AG10803 (cell line): ENCODE measurements around the gene DCXR.

Experiments used
- DNase-seq: peaks from one replicate; pipeline ENCODE4 v3.0.0; 2010; ENCODE audit warnings: low read depth
- H3K4me3 ChIP-seq: 2 replicates; pipeline ENCODE4 v1.5.1; 2011; ENCODE audit warnings: mild to moderate bottlenecking, low read length, control low read depth
- TF ChIP-seq, protein P1 (sequence below): conservative IDR thresholded peaks from 2 replicates; pipeline ENCODE4 v1.5.1; 2011; ENCODE audit warnings: mild to moderate bottlenecking, low read length, control low read depth, inconsistent platforms

Gene DCXR

DNA sequence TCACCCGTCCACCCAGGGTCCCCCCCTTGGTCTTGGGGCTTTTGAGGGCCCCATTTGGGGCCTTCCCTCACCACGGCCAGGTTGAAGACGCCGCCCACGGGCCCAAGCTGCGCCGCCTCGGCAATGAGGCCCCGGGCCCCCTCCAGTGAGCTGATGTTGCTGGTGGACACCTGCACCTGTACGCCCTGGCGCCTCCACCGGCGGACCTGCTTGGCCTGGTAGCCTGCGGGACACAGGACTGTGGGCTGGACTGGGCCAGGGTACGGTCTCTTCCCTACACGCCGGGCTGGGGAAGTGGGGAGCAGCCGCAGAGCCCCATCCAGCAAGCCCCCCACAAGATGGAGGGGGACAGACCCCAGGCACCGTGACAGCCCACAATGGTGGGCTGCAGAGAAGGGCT is 45.0 kb upstream of the DCXR start:
- TF ChIP-seq, protein P1, sequence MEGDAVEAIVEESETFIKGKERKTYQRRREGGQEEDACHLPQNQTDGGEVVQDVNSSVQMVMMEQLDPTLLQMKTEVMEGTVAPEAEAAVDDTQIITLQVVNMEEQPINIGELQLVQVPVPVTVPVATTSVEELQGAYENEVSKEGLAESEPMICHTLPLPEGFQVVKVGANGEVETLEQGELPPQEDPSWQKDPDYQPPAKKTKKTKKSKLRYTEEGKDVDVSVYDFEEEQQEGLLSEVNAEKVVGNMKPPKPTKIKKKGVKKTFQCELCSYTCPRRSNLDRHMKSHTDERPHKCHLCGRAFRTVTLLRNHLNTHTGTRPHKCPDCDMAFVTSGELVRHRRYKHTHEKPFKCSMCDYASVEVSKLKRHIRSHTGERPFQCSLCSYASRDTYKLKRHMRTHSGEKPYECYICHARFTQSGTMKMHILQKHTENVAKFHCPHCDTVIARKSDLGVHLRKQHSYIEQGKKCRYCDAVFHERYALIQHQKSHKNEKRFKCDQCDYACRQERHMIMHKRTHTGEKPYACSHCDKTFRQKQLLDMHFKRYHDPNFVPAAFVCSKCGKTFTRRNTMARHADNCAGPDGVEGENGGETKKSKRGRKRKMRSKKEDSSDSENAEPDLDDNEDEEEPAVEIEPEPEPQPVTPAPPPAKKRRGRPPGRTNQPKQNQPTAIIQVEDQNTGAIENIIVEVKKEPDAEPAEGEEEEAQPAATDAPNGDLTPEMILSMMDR = no peak
- H3K4me3 ChIP-seq = no peak overlapping the region
- no peak for DNase-seq

DNA sequence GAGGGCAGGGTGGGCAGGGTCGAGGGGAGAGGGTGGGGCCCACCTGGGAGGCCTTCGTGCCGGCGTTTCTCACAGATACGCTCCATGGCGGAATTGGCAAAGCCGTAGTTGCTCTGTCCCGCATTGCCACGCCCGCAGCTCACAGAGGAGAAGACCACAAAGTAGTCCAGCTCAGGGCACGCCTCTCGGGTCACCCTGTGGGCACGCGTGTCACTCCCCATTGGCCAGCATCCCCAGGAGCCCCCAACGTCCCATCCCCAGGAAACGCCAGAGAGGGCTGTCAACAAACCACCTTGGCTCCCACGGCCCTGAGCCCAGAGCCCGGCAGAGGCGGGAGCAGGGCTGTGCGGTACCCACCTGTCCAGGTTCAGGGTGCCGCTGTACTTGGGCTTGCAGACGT is 44.5 kb upstream of the DCXR start:
- TF ChIP-seq, protein P1 = no peak
- no peak for DNase-seq
- H3K4me3 ChIP-seq = no peak overlapping the region

DNA sequence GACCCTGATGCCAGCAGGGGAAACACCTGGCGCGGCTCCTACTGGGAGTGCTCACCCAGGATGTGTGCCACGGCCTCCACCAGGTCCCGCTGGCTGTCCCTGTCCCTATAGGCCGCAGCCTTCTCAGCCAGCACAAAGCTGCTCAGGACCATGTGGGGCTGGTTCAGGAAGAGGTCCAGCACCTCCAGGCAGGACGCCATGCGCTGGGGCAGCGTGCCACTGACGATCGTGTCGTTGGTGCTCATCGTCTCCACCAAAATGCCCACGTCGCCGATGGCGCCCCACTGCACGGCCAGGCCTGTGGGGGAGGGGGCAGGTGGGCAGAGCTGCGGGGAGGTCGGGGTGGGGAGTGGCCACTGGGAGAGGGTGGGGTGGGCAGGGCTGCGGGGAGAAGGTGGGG is 44.0 kb upstream of the DCXR start:
- TF ChIP-seq, protein P1 = no peak
- no peak overlapping the region for H3K4me3 ChIP-seq
- no peak for DNase-seq

DNA sequence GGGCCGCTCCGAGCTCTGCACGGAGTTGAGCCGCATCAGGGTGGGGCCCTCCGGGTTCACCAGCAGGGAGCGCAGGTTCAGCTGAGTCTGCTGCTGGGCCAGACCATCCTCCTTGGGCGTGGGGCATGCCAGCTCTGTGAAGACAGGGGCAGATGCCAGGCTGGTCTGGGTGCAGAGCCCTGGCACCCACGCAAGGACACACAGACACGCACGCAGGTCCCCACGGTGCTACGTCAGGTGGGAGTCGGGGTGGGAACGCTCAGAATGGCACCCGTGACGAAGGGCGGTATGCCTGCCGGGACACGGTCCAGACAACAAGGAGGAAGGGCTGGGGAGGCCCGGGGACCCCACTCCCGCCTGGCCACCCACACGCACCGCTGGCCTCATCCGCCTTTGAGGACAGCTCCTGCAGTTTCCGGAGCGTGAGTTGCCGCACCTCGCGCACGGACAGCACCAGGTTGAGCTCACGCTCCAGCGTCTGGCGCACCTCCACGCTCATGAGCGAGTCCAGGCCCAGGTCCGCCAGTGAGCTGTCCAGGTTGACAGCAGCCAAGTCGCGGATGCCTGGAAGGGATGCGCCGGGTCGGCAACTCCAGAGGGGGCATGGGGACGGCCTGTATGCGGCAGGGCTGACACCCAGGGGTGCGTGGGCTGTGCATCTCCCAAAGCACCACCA is 43.4 kb upstream of the DCXR start:
- TF ChIP-seq, protein P1 = no peak
- H3K4me3 ChIP-seq = no peak overlapping the region
- no peak for DNase-seq

DNA sequence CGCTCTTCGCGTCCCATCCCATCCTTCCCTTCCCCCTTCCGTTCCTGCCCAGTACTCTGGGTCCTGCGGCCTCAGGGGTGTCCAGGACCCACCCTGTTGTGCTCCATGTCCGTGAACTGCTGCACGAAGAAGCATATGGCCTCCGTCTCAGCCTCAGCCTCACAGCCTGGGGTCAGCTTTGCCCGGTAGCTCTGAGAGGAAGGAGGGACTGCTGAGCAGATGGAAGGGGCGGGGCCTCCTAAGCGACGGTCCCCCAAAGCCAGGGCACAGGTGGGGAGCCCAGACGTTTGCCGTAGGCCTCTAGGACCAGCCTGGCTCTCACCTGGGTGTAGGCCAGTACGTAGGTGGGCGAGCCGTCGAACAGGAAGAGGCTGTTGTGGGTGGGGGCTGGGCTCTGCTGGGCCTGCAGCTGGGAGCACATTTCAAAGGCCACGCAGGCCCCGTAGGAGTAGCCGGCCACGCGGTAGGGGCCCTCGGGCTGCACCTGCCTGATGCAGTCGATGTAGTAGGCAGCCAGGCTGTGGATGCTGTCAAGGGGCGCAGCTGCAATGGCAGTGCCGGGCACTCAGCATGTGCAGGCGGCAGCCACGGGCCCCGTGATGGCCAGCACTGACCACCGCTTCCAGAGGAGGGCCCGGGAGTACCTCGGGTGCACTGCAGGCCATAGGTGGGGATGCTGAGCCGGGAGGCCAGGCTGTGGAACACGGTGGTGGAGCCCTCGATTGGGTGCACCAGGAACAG is 42.7 kb upstream of the DCXR start:
- no peak overlapping the region for H3K4me3 ChIP-seq
- no peak for DNase-seq
- TF ChIP-seq, protein P1 = no peak

DNA sequence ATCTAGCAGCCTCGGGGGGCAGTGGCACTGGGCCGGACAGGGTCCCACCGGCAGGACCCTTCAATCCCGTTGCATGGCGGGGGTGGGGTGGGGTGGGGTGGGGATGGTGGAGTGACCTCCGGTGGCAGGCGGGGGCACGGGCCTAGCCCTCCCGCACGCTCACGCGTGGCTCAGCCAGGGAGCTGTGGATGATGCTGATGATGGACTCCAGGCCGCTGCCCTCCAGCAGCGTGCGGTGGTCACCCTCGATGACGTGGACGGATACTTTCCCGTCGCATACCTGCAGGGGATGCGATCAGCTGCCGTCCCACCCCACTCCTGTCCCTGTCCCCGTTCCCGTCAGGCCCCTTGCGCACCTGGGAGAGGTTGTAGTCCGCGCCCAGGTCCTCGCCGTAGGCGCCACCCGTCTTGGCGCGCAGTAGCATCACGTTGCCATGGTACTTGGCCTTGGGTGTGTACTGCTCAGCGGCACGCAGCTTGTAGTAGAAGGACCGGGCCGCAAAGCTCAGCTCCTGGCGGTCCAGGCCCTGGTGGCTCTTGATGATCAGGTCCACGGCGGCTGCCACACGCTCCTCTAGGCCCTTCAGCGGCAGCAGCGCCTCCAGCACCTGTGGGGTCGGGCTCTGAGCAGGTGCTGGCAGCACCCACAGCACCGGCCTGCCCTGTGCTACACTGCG is 41.6 kb upstream of the DCXR start:
- TF ChIP-seq, protein P1 = no peak
- DNase-seq = no peak
- no peak overlapping the region for H3K4me3 ChIP-seq
